DND-41 (cell line): ENCODE measurements around the gene HOXB8.

ENCODE experiments used
- ATAC-seq: fragments of 200-7000 bp; cut with Tn5 transposase; 3 replicates; pipeline ENCODE4 v1.9.1; 2021; ENCODE audit warnings: low read depth; ENCODE audit not compliant: insufficient read depth
- DNase-seq: peaks from one replicate; pipeline ENCODE4 v3.0.0-alpha.2; 2020
- H2AFZ ChIP-seq: 2 replicates; pipeline ENCODE4 v1.6.0; 2012; ENCODE audit warnings: low read depth, low read length
- H3K27ac ChIP-seq: 2 replicates; pipeline ENCODE4 v1.5.1; 2012; ENCODE audit warnings: low read length, inconsistent platforms
- H3K27me3 ChIP-seq: fragments of 200-600 bp; sonication (generic); 2 replicates; pipeline ENCODE4 v1.6.0; 2012; ENCODE audit warnings: low read length, mild to moderate bottlenecking, inconsistent platforms; ENCODE audit not compliant: insufficient read depth, poor library complexity
- H3K36me3 ChIP-seq: 2 replicates; pipeline ENCODE4 v1.5.1; 2012; ENCODE audit warnings: low read length, inconsistent platforms; ENCODE audit not compliant: insufficient read depth
- H3K4me1 ChIP-seq: 2 replicates; pipeline ENCODE4 v1.5.1; 2012; ENCODE audit warnings: mild to moderate bottlenecking, low read length; ENCODE audit not compliant: insufficient read depth
- H3K4me2 ChIP-seq: 2 replicates; pipeline ENCODE4 v1.6.0; 2012; ENCODE audit warnings: mild to moderate bottlenecking, moderate library complexity, low read length, inconsistent platforms; ENCODE audit not compliant: insufficient read depth
- H3K4me3 ChIP-seq, 2 experiments: fragments of 200-600 bp in 1 of 2; shearing (Covaris generic) in 1 of 2; 2 replicates each; pipeline ENCODE4 v1.5.1; 2012 to 2016; ENCODE audit warnings: inconsistent platforms in 2 of 2, low read length in 2 of 2, mild to moderate bottlenecking in 2 of 2, low read depth in 1 of 2, moderate library complexity in 1 of 2
- H3K79me2 ChIP-seq: 2 replicates; pipeline ENCODE4 v1.6.0; 2012; ENCODE audit warnings: low read length, inconsistent platforms; ENCODE audit not compliant: insufficient read depth
- H3K9ac ChIP-seq: 2 replicates; pipeline ENCODE4 v1.6.0; 2012; ENCODE audit warnings: low read depth, mild to moderate bottlenecking, inconsistent platforms, low read length, moderate library complexity
- H3K9me3 ChIP-seq: 2 replicates; pipeline ENCODE4 v1.5.1; 2012; ENCODE audit warnings: low read length, moderate library complexity, mild to moderate bottlenecking, inconsistent platforms; ENCODE audit not compliant: insufficient read depth, severe bottlenecking
- H4K20me1 ChIP-seq: 2 replicates; pipeline ENCODE4 v1.6.0; 2012; ENCODE audit warnings: low read length; ENCODE audit not compliant: insufficient read depth
- CTCF ChIP-seq: IDR thresholded peaks from 2 replicates; pipeline ENCODE4 v1.5.1; 2012; ENCODE audit warnings: borderline replicate concordance, low read length, moderate library complexity, mild to moderate bottlenecking; ENCODE audit not compliant: poor library complexity, severe bottlenecking; ENCODE audit errors: extremely low read depth
- EZH2 ChIP-seq: IDR thresholded peaks from 3 replicates; pipeline ENCODE4 v1.6.1; 2012; ENCODE audit warnings: borderline replicate concordance, low read depth, mild to moderate bottlenecking, moderate library complexity, low read length, inconsistent platforms; ENCODE audit not compliant: severe bottlenecking

The HOXB8 gene

GRCh38 chr17:48568499-48569239 lies 46.4 kb downstream of the HOXB8 start:
- no peak overlapping the region for H3K27ac ChIP-seq
- TF ChIP-seq CTCF (no peak), EZH2 (no peak)
- no peak overlapping the region for H2AFZ ChIP-seq
- H4K20me1 ChIP-seq: peaks cover 1% of the 10 kb centered on the region; the same call in 1 of the 2 replicates
- no peaks in the 10 kb centered on the region for H3K9me3 ChIP-seq
- H3K36me3 ChIP-seq: no peaks in the 10 kb centered on the region
- DNase-seq (no peak), ATAC-seq (no peak)
- no peak overlapping the region for H3K4me2 ChIP-seq
- H3K4me3 ChIP-seq: no peak overlapping the region
- no peaks in the 10 kb centered on the region for H3K4me1 ChIP-seq
- H3K27me3 ChIP-seq: peaks cover 43% of the 10 kb centered on the region
- H3K9ac ChIP-seq: no peak overlapping the region
- H3K79me2 ChIP-seq: no peaks in the 10 kb centered on the region

GRCh38 chr17:48567646-48568354 lies 47.3 kb downstream of the HOXB8 start:
- H3K4me3 ChIP-seq: no peak overlapping the region

DNA sequence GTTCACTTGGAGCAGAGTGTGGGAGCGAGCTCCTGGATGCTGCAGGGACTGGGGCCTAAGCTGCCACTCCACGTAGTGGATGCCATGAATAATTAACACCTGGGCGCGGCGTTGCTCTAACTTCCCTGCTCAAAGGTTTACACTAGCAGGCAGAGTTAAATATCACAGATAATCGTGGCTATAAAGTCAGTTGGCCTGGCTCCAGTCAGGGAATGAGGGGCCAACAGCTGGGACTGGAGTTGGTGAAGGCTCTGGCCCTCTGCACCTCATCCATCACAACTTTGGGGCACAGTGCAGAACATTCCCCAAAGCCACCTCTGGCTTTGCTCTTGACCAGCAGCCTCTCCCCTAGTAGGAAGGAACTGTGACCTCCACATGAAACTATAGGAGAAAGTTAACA lies 47.9 kb downstream of the HOXB8 start:
- H3K79me2 ChIP-seq: no peaks in the 10 kb centered on the region
- no peak overlapping the region for H3K4me2 ChIP-seq
- ATAC-seq: no peak
- H3K9ac ChIP-seq: no peak overlapping the region
- no peak for DNase-seq
- H3K27me3 ChIP-seq: peaks cover 41% of the 10 kb centered on the region
- H3K4me1 ChIP-seq: no peaks in the 10 kb centered on the region
- H3K9me3 ChIP-seq: no peaks in the 10 kb centered on the region
- no peaks in the 10 kb centered on the region for H3K36me3 ChIP-seq
- TF ChIP-seq CTCF (no peak), EZH2 (no peak)
- peaks cover 6% of the 10 kb centered on the region; the same call in 1 of the 2 replicates for H4K20me1 ChIP-seq
- no peak overlapping the region for H3K27ac ChIP-seq
- H2AFZ ChIP-seq: no peak overlapping the region
- H3K4me3 ChIP-seq: no peak overlapping the region

More at GRCh38 chr17:48567646-48568354, 47.3 kb downstream of the HOXB8 start:
- Histone ChIP-seq H3K27ac (no peak overlapping the region), H3K9me3 (no peaks in the 10 kb centered on the region), H4K20me1 (peaks cover 6% of the 10 kb centered on the region; the same call in 1 of the 2 replicates), H2AFZ (no peak overlapping the region), H3K27me3 (peaks cover 44% of the 10 kb centered on the region), H3K79me2 (no peaks in the 10 kb centered on the region), H3K9ac (no peak overlapping the region), H3K4me1 (no peaks in the 10 kb centered on the region), H3K4me2 (no peak overlapping the region), H3K36me3 (no peaks in the 10 kb centered on the region)
- DNase-seq (no peak), ATAC-seq (no peak)
- no peak for TF ChIP-seq CTCF
- TF ChIP-seq EZH2: no peak
